GM21515 (cell line): ENCODE measurements around the gene ORAI2.
"Not testable (repeated sequence)": the region's sequence is repeated elsewhere in the genome, so short reads cannot be mapped to it uniquely, and the experiment has no call there.

ENCODE experiments used
- ATAC-seq: cut with Tn5 transposase; IDR thresholded peaks from one replicate; pipeline ENCODE4 v1.9.1; 2021; ENCODE audit not compliant: unreplicated experiment

Gene ORAI2

DNA sequence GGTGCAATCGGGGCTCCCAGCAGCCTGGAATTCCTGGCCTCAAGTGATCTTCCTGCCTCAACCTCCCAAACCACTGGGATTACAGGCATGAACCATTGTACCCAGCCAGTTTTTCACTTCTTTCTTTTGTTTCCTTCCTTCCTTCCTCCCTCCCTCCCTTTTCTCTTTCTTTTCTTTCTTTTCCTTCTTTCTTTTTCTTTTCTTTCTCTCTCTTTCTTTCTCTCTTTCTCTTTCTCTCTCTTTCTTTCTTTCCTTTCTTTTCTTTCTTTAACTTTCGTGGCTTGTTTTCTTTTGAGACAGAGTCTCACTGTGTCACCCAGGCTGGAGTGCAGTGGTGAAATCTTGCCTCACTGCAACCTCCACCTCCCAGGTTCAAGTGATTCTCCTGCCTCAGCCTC is 12.3 kb downstream of the ORAI2 start:
- no peak for ATAC-seq

DNA sequence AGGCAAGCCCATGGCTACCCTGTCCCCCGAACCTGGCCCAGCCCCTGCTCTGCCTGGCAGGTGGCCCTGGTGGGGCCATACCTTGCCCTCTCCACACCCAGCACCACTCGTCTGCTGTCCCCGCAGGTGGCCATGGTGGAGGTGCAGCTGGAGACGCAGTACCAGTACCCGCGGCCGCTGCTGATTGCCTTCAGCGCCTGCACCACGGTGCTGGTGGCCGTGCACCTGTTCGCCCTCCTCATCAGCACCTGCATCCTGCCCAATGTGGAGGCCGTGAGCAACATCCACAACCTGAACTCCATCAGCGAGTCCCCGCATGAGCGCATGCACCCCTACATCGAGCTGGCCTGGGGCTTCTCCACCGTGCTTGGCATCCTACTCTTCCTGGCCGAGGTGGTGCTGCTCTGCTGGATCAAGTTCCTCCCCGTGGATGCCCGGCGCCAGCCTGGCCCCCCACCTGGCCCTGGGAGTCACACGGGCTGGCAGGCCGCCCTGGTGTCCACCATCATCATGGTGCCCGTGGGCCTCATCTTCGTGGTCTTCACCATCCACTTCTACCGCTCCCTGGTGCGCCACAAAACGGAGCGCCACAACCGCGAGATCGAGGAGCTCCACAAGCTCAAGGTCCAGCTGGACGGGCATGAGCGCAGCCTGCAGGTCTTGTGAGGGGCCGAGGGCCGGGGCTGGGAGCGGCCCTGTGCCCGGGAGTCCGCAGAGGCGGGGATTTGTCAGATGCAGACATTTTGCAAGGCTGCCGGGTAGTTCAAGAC is 13.2 kb downstream of the ORAI2 start:
- ATAC-seq: no peak

GRCh38 chr7:102447311-102447710 is 13.9 kb downstream of the ORAI2 start:
- ATAC-seq: no peak

DNA sequence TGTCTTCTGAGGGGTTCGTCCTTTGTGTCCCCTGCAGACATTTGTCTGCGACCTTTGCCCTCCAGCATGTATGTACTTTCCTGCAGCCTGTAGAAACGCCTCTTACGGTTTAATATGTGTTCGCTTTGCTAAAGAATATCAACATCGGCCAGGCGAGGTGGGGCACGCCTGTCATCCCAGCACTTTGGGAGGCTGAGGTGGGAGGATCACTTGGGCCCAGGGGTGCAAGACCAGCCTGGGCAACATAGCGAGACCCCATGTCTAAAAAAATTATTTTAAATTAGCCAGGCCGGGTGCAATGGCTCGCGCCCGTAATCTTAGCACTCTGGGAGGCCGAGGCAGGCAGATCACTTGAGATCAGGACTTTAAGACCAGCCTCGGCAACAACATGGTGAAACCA is 15.8 kb downstream of the ORAI2 start:
- no peak for ATAC-seq

GRCh38 chr7:102450242-102450641 is 16.9 kb downstream of the ORAI2 start:
- ATAC-seq: no peak

DNA sequence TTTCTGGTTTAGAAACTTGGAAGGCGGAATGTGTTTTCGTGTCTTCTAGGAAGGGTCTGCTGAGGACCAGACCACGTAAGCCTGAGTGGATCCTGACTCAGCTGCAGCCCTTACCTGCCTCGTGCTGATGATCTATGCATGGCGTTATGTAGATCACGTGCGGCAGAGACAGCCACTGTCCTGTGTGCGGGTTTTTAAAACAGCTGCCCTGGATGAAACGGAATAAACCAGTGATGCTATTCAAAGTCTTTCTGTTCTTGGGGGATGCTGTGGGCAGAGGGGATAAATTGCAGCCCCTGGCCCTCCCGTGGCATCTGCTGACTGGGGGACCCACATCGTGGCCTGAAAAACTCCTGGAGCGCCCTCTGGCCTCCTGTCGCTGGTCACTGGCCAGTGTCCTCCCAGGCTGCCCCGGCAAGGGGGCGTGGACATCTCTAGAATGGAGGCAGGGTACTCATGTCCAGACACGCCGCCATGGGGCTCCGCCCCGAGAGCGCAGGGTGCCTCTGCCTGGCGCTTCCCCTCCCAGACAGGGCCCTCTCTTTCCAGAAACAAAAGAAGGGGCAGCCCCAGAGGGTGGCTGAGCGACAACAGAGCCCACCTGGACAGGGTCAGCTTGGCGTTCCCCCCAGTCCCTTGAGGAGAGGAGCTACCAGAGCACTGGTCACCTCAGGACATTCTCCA is 18.1 kb downstream of the ORAI2 start:
- no peak for ATAC-seq

GRCh38 chr7:102452451-102452850 is 19.1 kb downstream of the ORAI2 start:
- ATAC-seq: no peak

DNA sequence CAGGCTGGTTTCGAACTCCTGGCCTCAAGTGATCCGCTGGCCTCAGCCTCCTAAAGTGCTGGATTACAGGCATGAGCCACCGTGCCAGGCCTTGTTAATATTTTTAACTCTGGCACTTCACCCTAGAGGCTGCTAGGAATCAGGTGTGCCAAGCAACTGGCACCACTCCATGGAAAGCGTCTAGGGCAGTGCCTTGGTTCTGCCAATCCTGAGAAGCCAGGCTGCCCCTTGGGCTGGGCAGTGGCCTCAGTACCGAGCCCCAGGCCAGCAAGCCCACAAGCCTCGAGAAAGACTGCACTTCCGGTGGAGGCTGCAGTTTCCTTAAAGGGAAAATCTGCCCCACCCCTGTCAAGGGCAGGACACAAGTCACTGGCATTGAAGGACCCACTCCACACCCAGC is 19.9 kb downstream of the ORAI2 start:
- ATAC-seq: no peak

- no peak for ATAC-seq
Observed at GRCh38 chr7:102454468-102454867, 21.1 kb downstream of the ORAI2 start.

DNA sequence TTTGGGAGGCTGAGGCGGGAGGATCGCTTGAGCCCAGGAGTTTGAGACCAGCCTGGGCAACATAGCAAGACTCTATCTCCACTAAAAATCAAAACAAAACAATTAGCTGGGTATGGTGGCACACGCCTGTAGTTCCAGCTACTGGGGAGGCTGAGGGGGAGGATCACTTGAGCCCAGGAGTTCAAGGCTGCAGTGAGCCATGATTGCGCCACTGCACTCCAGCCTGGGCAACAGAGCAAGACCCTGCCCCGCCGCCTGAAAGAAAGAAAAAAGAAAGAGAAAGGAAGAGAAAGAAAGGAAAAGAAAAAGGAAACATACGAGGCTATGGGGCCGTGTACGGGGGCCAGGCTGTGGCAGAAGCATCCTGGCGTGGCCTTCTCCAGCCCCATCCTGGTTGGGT is 21.6 kb downstream of the ORAI2 start:
- ATAC-seq: not testable (repeated sequence)

- ATAC-seq: no peak
Observed at GRCh38 chr7:102455596-102455995, 22.2 kb downstream of the ORAI2 start.

GRCh38 chr7:102456327-102456726 is 23.0 kb downstream of the ORAI2 start:
- ATAC-seq: no peak

- ATAC-seq: no peak
Observed at GRCh38 chr7:102457352-102457924, 24.1 kb downstream of the ORAI2 start.

- ATAC-seq: no peak
Observed at GRCh38 chr7:102459221-102459844, 26.0 kb downstream of the ORAI2 start.

GRCh38 chr7:102460467-102460866 is 27.1 kb downstream of the ORAI2 start:
- ATAC-seq: no peak

- ATAC-seq: peak; percentile 4
Observed at GRCh38 chr7:102463841-102464576, 30.6 kb downstream of the ORAI2 start.

DNA sequence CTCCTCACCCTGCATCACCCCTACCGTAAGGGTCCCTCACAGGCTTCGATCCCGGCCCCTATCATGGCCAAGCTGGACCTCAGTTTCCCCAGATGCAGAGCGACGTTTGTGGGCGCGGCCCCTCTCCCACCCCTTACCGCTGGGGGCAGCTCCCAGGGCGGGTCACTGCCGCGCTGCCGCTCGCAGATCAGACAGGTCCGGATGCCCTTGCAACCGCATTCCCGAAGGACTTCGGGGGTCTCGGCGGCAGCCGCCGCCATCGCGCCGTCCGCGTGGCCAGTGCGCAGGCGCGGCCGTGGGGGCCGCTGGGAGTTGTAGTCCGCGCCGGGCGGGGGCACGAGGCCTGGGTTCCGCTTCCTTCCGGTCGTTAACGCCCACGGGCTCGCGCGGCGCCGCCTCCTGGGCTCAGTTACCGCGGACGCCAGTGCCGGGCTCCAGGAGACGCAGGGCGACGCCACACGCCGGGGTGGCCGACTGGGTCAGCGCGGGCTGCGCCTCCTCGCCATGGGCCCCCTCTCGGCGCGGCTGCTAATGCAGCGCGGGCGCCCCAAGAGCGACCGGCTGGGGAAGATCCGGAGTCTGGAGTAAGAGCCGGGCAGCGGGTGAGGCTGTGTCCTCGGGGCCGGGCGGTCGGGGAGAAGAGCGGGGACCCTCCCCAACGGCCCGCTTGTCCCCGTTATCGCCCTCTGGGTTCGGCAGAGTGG is 31.4 kb downstream of the ORAI2 start, which contains the start of the genes ALKBH4 and LRWD1:
ALKBH4 (minus strand) TSS at position 287 of the 704 bp plus-strand sequence; CDS start at position 260, 27 bp downstream.
LRWD1 (plus strand) TSS at position 408 of the 704 bp plus-strand sequence; CDS start at position 505, 97 bp downstream.
- peak; percentile 84 for ATAC-seq

DNA sequence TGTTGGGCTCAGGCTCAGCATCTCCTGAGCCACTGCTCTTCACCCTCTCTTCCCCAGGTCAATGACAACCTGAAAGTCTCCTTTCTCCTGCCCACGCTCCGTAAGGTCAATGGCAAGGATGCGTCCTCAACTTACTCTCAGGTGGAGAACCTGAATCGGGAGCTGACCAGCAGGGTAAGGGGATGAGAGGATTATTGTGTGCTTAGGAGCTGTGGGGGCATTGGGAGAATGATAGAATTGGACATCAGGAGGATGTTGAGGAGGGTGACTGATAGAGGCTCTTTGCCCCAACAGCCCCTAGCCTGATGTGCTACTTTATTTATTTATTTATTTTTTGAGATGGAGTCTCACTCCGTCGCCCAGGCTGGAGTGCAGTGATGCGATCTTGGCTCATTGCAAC is 32.7 kb downstream of the ORAI2 start:
- ATAC-seq: no peak

- no peak for ATAC-seq
Observed at GRCh38 chr7:102467581-102468477, 34.5 kb downstream of the ORAI2 start.
